Measurements from ENCODE around the gene FAM167B. TPM values are rescaled to one million over a fixed set of nuclear protein-coding genes. Genes with fewer than 3 reads are reported as not detected.
A peak's percentile ranks its signal among the peaks of the same experiment; 100 is the strongest.

Gene FAM167B
- total and polyA plus RNA-seq, 2 of the 4 experiments (the other 2 are of a cell fraction) = 0.18 to 0.53 TPM

DNA sequence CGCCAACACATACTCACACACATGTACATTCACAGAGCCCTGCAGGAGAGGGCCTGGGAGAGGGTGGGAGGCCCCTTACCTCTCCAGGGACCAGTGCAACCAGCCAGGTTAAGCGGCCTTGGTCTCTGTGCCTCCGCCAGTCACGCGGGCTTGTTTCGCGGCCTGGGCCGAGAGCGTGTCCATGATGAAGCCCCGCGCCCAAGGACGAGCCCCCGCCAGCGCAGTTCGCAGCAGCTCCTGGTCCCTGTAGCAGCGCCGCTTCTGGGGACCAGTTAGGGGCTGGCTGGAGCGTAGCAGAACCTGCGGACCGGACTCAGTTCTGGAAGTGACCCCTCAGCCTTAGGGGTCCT, 7.3 kb upstream of the FAM167B start:
- H3K56ac ChIP-seq (ENCODE audit: extremely low read depth, insufficient read depth, low read length) = no peak overlapping the region
- peaks cover 0 to 31% of the 10 kb centered on the region in 2 experiments; a peak in 2 of 4 replicates for H3K79me1 ChIP-seq (ENCODE audit: low read depth in 1 of 2, low read length in 2 of 2)
- DNase-seq (no peak), ATAC-seq (ENCODE audit: low read depth) (no peak)
- peak overlapping the region; percentile 92 for H2AK9ac ChIP-seq (replicated peaks; ENCODE audit: low read depth, low read length, poor library complexity)
- BruUV-seq (replicated peaks) = no TSS peak
- peak overlapping the region; percentile 16 to 78; a peak in 2 of 4 replicates for H4K8ac ChIP-seq (ENCODE audit: low read depth in 2 of 2, low read length in 2 of 2)
- WGBS, 2 experiments (ENCODE audit: extremely low coverage in 2 of 2, insufficient read length in 1 of 2) = 60% methylated on average over 13 of the region's 20 CpGs; no CpG with 5 or more reads in 1 of the 2 experiments
- H3K4me1 ChIP-seq (ENCODE audit: control insufficient read depth, insufficient read depth, low read length) = peaks cover 16% of the 10 kb centered on the region
- peaks cover 15% of the 10 kb centered on the region for H3K9me1 ChIP-seq (ENCODE audit: insufficient read depth, low read length)
- H4K91ac ChIP-seq (ENCODE audit: insufficient read depth, low read depth, low read length) = peak overlapping the region; percentile 69
- intact Hi-C loops (cut with micrococcal nuclease) = loop anchor here (5.0 kb wide), 2 partner anchors 73 to 93 kb away; no protein-coding TSS in a partner anchor
- ChIA-PET POLR2A (ENCODE audit: unreplicated experiment) (no interaction called here), CTCF (interaction anchor here (1.1 to 1.7 kb wide), 2 partner anchors 9 to 24 kb away, joined by 5 to 6 read pairs; no protein-coding TSS in a partner anchor)
- no peaks in the 10 kb centered on the region for H3K9me3 ChIP-seq (ENCODE audit: control insufficient read depth, insufficient read depth, low read length)
- H2BK15ac ChIP-seq (ENCODE audit: low read depth, low read length) = no peak overlapping the region
- H3K9ac ChIP-seq (ENCODE audit: low read depth, low read length) = no peak overlapping the region
- peaks cover under 1% of the 10 kb centered on the region; the same call in 1 of the 2 replicates for H3K36me3 ChIP-seq (ENCODE audit: control insufficient read depth, insufficient read depth, low read length)
- in situ Hi-C loops (cut with MboI; ENCODE audit: low sequenced_read_pairs) = no loop called here
- peak overlapping the region; percentile 89 for H2AFZ ChIP-seq (replicated peaks; ENCODE audit: low read length, poor library complexity)
- no peak overlapping the region for H4K5ac ChIP-seq (ENCODE audit: low read depth, low read length)
- H3K4me2 ChIP-seq (ENCODE audit: low read depth, low read length) = peak overlapping the region; percentile 86; the same call in 1 of the 2 replicates
- peak overlapping the region; percentile 68 for H2BK120ac ChIP-seq (ENCODE audit: low read depth, low read length)
- peak overlapping the region; percentile 55; the same call in 1 of the 2 replicates for H2BK20ac ChIP-seq (ENCODE audit: low read depth, low read length)
- TF ChIP-seq, protein P1, sequence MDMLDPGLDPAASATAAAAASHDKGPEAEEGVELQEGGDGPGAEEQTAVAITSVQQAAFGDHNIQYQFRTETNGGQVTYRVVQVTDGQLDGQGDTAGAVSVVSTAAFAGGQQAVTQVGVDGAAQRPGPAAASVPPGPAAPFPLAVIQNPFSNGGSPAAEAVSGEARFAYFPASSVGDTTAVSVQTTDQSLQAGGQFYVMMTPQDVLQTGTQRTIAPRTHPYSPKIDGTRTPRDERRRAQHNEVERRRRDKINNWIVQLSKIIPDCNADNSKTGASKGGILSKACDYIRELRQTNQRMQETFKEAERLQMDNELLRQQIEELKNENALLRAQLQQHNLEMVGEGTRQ (IDR thresholded peaks at IDR 0.05; ENCODE audit: low read depth, low read length) = no peak
- TF ChIP-seq RFX5 (IDR thresholded peaks at IDR 0.05; ENCODE audit: low read depth, low read length) = no peak
- no peak for TF ChIP-seq POLR2A (IDR thresholded peaks at IDR 0.05; ENCODE audit: low read depth, low read length)
- no peak for TF ChIP-seq NFE2L2 (IDR thresholded peaks at IDR 0.05; ENCODE audit: low read depth, low read length)
- TF ChIP-seq ELK1 (IDR thresholded peaks at IDR 0.05; ENCODE audit: borderline replicate concordance, low read depth, low read length) = no peak
- H2BK5ac ChIP-seq (ENCODE audit: low read depth, low read length, poor library complexity, severe bottlenecking) = no peak overlapping the region
- no peak overlapping the region for H3K27ac ChIP-seq (ENCODE audit: insufficient read depth, low read length)
- no peak overlapping the region for H3K18ac ChIP-seq (ENCODE audit: low read depth, low read length)
- H3K4me3 ChIP-seq (ENCODE audit: insufficient read depth, low read depth, low read length) = no peak overlapping the region
- no peak overlapping the region for H3K14ac ChIP-seq (replicated peaks; ENCODE audit: low read depth, low read length)
- no peak overlapping the region for H3K23ac ChIP-seq (ENCODE audit: low read depth, low read length)
- H3K27me3 ChIP-seq (ENCODE audit: control insufficient read depth, insufficient read depth, low read length) = no peaks in the 10 kb centered on the region
- H3K4ac ChIP-seq (ENCODE audit: low read depth, low read length) = peak overlapping the region; percentile 86
- dilution Hi-C loops (cut with HindIII; ENCODE audit: low sequenced_read_pairs, unreplicated experiment) = no loop called here
- no peaks in the 10 kb centered on the region for H4K20me1 ChIP-seq (ENCODE audit: insufficient read depth, low read length)
- peak overlapping the region; percentile 51; the same call in 1 of the 2 replicates for H2AK5ac ChIP-seq (ENCODE audit: low read depth, low read length)

Data from IMR-90 (cell line).